ENCODE measurements around the gene ACTR2. TPM values are rescaled to one million over a fixed set of nuclear protein-coding genes. Genes with fewer than 3 reads are reported as not detected.

The ACTR2 gene
- polyA plus RNA-seq, 4 donors = 76.7 to 185 (median 101) TPM

DNA sequence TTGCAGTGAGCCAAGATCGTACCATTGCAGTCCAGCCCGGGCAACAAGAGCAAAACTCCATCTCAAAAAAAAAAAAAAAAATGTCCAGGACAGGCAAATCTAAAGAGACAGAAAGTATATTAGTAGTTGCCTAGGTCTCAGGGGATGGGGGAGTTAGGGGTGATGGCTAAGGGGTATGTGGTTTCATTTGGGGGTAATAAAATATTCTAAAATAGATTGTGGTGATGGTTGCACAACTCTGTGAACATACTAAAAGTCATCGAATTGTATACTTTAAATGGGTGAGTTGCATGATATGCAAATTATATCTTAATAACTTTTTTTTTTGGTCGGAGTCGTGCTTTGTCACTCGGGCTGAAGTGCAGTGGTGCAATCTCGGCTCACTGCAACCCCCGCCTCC is 34.2 kb upstream of the ACTR2 start:
- H3K27me3 ChIP-seq (ENCODE audit: control insufficient read depth in 3 of 3, insufficient read depth in 3 of 3, low read length in 3 of 3) = no peaks in the 10 kb centered on the region
- no peak overlapping the region for H3K4me3 ChIP-seq (ENCODE audit: low read depth in 1 of 3, low read length in 3 of 3)
- H3K27ac ChIP-seq (ENCODE audit: low read depth in 1 of 3, low read length in 2 of 3) = no peak overlapping the region
- no peaks in the 10 kb centered on the region for H3K4me1 ChIP-seq (ENCODE audit: control insufficient read depth in 3 of 3, insufficient read depth in 2 of 3, low read depth in 1 of 3, low read length in 2 of 3)
- DNase-seq = no peak
- H3K36me3 ChIP-seq (ENCODE audit: control insufficient read depth in 3 of 3, insufficient read depth in 2 of 3, low read depth in 1 of 3, low read length in 3 of 3) = no peaks in the 10 kb centered on the region
- H3K9me3 ChIP-seq (ENCODE audit: control insufficient read depth in 2 of 2, insufficient read depth in 1 of 2, low read depth in 1 of 2, low read length in 1 of 2) = no peaks in the 10 kb centered on the region
- WGBS, 3 donors = 86 to 92% (median 90%) methylated on average over 8 of the region's 8 CpGs
- no peak for FAIRE-seq

DNA sequence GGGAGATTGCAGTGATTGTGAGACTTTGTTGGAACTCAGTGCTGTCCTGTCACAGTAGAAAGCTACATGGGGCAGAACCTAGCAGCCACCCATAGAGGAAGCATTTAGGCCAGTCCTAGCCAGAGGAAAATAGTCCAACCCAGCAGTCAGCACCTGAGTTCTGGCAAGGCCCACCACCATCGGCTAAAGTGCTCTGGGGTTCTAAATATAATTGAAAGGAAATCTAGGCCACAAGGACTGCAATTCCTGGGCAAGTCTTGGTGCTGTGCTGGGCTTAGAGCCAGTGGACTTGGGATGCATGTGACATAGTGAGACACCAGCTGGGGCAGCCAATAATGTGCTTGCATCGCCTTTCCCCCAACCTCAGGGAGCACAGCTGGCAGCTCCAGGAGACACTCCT is 28.9 kb upstream of the ACTR2 start:
- no peak for FAIRE-seq
- no peak overlapping the region for H3K4me3 ChIP-seq (ENCODE audit: low read depth in 1 of 3, low read length in 3 of 3)
- no peaks in the 10 kb centered on the region for H3K27me3 ChIP-seq (ENCODE audit: control insufficient read depth in 3 of 3, insufficient read depth in 3 of 3, low read length in 3 of 3)
- DNase-seq = no peak
- H3K36me3 ChIP-seq (ENCODE audit: control insufficient read depth in 3 of 3, insufficient read depth in 2 of 3, low read depth in 1 of 3, low read length in 3 of 3) = no peaks in the 10 kb centered on the region
- WGBS, 3 donors = 76 to 80% (median 77%) methylated on average over 2 of the region's 2 CpGs
- no peaks in the 10 kb centered on the region for H3K4me1 ChIP-seq (ENCODE audit: control insufficient read depth in 3 of 3, insufficient read depth in 2 of 3, low read depth in 1 of 3, low read length in 2 of 3)
- H3K27ac ChIP-seq (ENCODE audit: low read depth in 1 of 3, low read length in 2 of 3) = no peak overlapping the region
- H3K9me3 ChIP-seq (ENCODE audit: control insufficient read depth in 2 of 2, insufficient read depth in 1 of 2, low read depth in 1 of 2, low read length in 1 of 2) = no peaks in the 10 kb centered on the region

GRCh38 chr2:65199166-65199565 is 28.5 kb upstream of the ACTR2 start:
- DNase-seq (no peak), FAIRE-seq (no peak)
- H3K27ac ChIP-seq (ENCODE audit: low read depth in 1 of 3, low read length in 2 of 3) = no peak overlapping the region
- H3K36me3 ChIP-seq (ENCODE audit: control insufficient read depth in 3 of 3, insufficient read depth in 2 of 3, low read depth in 1 of 3, low read length in 3 of 3) = no peaks in the 10 kb centered on the region
- 50 to 79% (median 66%) methylated on average over 2 of the region's 2 CpGs for WGBS, 3 donors
- no peaks in the 10 kb centered on the region for H3K27me3 ChIP-seq (ENCODE audit: control insufficient read depth in 3 of 3, insufficient read depth in 3 of 3, low read length in 3 of 3)
- H3K4me3 ChIP-seq (ENCODE audit: low read depth in 1 of 3, low read length in 3 of 3) = no peak overlapping the region
- no peaks in the 10 kb centered on the region for H3K4me1 ChIP-seq (ENCODE audit: control insufficient read depth in 3 of 3, insufficient read depth in 2 of 3, low read depth in 1 of 3, low read length in 2 of 3)
- H3K9me3 ChIP-seq (ENCODE audit: control insufficient read depth in 2 of 2, insufficient read depth in 1 of 2, low read depth in 1 of 2, low read length in 1 of 2) = no peaks in the 10 kb centered on the region

DNA sequence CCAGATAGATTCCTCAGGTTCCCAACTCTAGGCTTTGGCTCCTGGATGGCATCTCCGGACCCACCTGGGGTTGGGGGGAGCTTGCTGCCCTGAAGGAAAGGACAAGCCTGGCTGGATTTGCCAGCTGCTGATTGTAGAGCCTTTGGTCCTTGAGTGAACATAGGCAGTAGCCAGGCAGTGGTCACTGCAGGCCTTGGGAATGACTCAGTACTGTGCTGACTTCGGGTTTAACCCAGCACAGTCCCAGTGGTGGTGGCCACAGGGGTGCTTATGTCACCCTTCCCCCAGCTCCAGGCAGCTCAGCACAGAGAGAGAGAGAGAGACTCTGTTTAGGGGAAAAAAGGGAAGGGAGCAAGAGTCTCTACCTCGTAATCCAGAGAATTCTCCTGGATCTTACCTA is 27.7 kb upstream of the ACTR2 start:
- H3K36me3 ChIP-seq (ENCODE audit: control insufficient read depth in 3 of 3, insufficient read depth in 2 of 3, low read depth in 1 of 3, low read length in 3 of 3) = no peaks in the 10 kb centered on the region
- 72 to 85% (median 84%) methylated on average over 3 of the region's 3 CpGs for WGBS, 3 donors
- no peak overlapping the region for H3K4me3 ChIP-seq (ENCODE audit: low read depth in 1 of 3, low read length in 3 of 3)
- H3K27me3 ChIP-seq (ENCODE audit: control insufficient read depth in 3 of 3, insufficient read depth in 3 of 3, low read length in 3 of 3) = no peaks in the 10 kb centered on the region
- FAIRE-seq = no peak
- no peaks in the 10 kb centered on the region for H3K4me1 ChIP-seq (ENCODE audit: control insufficient read depth in 3 of 3, insufficient read depth in 2 of 3, low read depth in 1 of 3, low read length in 2 of 3)
- DNase-seq = no peak
- H3K9me3 ChIP-seq (ENCODE audit: control insufficient read depth in 2 of 2, insufficient read depth in 1 of 2, low read depth in 1 of 2, low read length in 1 of 2) = no peaks in the 10 kb centered on the region
- H3K27ac ChIP-seq (ENCODE audit: low read depth in 1 of 3, low read length in 2 of 3) = no peak overlapping the region

DNA sequence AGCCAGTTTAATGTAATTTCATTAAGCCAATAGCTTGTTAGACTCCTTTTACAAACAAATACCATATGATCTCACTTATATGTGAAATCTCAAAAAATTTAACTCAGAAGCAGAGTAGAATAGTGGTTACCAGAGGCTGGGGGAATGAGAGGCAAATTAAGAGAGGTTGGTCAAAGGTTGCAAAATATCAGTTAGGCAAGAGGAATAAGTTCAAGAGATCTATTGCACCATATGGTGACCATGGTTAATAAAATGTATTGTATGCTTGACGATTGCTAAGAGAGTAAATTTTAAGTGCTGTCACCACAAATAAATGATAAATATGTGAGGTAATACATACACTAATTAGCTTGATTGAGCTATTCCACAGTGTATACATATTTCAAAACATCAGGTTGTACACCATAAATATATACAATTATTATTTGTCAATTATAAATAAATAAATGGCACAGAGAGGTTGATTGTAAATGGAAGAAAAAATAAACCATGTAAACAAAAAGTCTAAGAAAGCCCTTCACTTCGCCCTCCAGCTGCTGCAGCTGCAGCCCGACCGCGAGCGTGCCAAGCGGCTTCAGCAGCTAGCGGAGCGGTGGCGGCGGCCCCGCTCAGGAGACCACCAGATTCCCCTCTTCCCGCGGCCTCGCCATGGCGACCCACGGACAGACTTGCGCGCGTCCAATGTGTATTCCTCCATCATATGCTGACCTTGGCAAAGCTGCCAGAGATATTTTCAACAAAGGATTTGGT is 23.0 kb upstream of the ACTR2 start:
- 92 to 93% (median 93%) methylated on average over 20 of the region's 20 CpGs for WGBS, 3 donors
- no peak overlapping the region for H3K27ac ChIP-seq (ENCODE audit: low read depth in 1 of 3, low read length in 2 of 3)
- H3K9me3 ChIP-seq (ENCODE audit: control insufficient read depth in 2 of 2, insufficient read depth in 1 of 2, low read depth in 1 of 2, low read length in 1 of 2) = no peaks in the 10 kb centered on the region
- FAIRE-seq (no peak), DNase-seq (peak; percentile 3 to 32)
- H3K36me3 ChIP-seq (ENCODE audit: control insufficient read depth in 3 of 3, insufficient read depth in 2 of 3, low read depth in 1 of 3, low read length in 3 of 3) = no peaks in the 10 kb centered on the region
- H3K4me1 ChIP-seq (ENCODE audit: control insufficient read depth in 3 of 3, insufficient read depth in 2 of 3, low read depth in 1 of 3, low read length in 2 of 3) = no peaks in the 10 kb centered on the region
- no peaks in the 10 kb centered on the region for H3K27me3 ChIP-seq (ENCODE audit: control insufficient read depth in 3 of 3, insufficient read depth in 3 of 3, low read length in 3 of 3)
- H3K4me3 ChIP-seq (ENCODE audit: low read depth in 1 of 3, low read length in 3 of 3) = peak overlapping the region in 1 of 3 donors; percentile 33

GRCh38 chr2:65212115-65212514 is 15.5 kb upstream of the ACTR2 start:
- FAIRE-seq = no peak
- WGBS, 3 donors = 79 to 97% (median 90%) methylated on average over 3 of the region's 3 CpGs
- H3K36me3 ChIP-seq (ENCODE audit: control insufficient read depth in 3 of 3, insufficient read depth in 2 of 3, low read depth in 1 of 3, low read length in 3 of 3) = no peaks in the 10 kb centered on the region

DNA sequence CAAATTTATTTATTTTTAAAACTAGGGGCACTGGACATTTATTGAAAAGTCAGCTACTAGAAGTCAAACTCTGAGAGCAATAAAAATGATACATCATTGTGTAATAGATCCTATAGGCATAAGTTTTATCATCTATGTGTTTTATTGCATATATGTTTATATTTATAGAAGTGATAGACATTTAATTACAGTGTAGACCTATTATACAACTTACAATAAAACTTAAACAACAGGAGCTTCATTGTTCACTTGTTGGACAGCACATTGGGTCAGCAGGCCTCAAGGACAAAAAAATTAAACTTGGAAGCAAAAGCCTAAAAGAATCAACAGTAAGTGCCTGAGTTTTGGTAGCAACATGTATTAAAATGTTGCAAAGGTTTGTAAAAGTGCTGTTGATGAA is 15.0 kb upstream of the ACTR2 start:
- peak in 1 of 2 donors; percentile 24 for DNase-seq
- Histone ChIP-seq H3K36me3 (ENCODE audit: control insufficient read depth in 3 of 3, insufficient read depth in 2 of 3, low read depth in 1 of 3, low read length in 3 of 3) (no peaks in the 10 kb centered on the region), H3K9me3 (ENCODE audit: control insufficient read depth in 2 of 2, insufficient read depth in 1 of 2, low read depth in 1 of 2, low read length in 1 of 2) (no peaks in the 10 kb centered on the region), H3K4me3 (ENCODE audit: low read depth in 1 of 3, low read length in 3 of 3) (no peak overlapping the region), H3K4me1 (ENCODE audit: control insufficient read depth in 3 of 3, insufficient read depth in 2 of 3, low read depth in 1 of 3, low read length in 2 of 3) (no peaks in the 10 kb centered on the region), H3K27ac (ENCODE audit: low read depth in 1 of 3, low read length in 2 of 3) (no peak overlapping the region), H3K27me3 (ENCODE audit: control insufficient read depth in 3 of 3, insufficient read depth in 3 of 3, low read length in 3 of 3) (no peaks in the 10 kb centered on the region)
- FAIRE-seq = no peak

More at GRCh38 chr2:65212115-65212514, 15.5 kb upstream of the ACTR2 start:
- DNase-seq = no peak
- H3K27me3 ChIP-seq (ENCODE audit: control insufficient read depth in 3 of 3, insufficient read depth in 3 of 3, low read length in 3 of 3) = no peaks in the 10 kb centered on the region
- no peak overlapping the region for H3K4me3 ChIP-seq (ENCODE audit: low read depth in 1 of 3, low read length in 3 of 3)
- no peaks in the 10 kb centered on the region for H3K9me3 ChIP-seq (ENCODE audit: control insufficient read depth in 2 of 2, insufficient read depth in 1 of 2, low read depth in 1 of 2, low read length in 1 of 2)
- H3K27ac ChIP-seq (ENCODE audit: low read depth in 1 of 3, low read length in 2 of 3) = no peak overlapping the region
- H3K4me1 ChIP-seq (ENCODE audit: control insufficient read depth in 3 of 3, insufficient read depth in 2 of 3, low read depth in 1 of 3, low read length in 2 of 3) = no peaks in the 10 kb centered on the region

GRCh38 chr2:65213035-65213434 is 14.6 kb upstream of the ACTR2 start:
- WGBS, 3 donors = 95 to 97% (median 96%) methylated on average over 9 of the region's 9 CpGs
- FAIRE-seq (no peak), DNase-seq (no peak)
- H3K27me3 ChIP-seq (ENCODE audit: control insufficient read depth in 3 of 3, insufficient read depth in 3 of 3, low read length in 3 of 3) = no peaks in the 10 kb centered on the region
- H3K27ac ChIP-seq (ENCODE audit: low read depth in 1 of 3, low read length in 2 of 3) = no peak overlapping the region
- no peaks in the 10 kb centered on the region for H3K4me1 ChIP-seq (ENCODE audit: control insufficient read depth in 3 of 3, insufficient read depth in 2 of 3, low read depth in 1 of 3, low read length in 2 of 3)
- H3K9me3 ChIP-seq (ENCODE audit: control insufficient read depth in 2 of 2, insufficient read depth in 1 of 2, low read depth in 1 of 2, low read length in 1 of 2) = no peaks in the 10 kb centered on the region
- no peak overlapping the region for H3K4me3 ChIP-seq (ENCODE audit: low read depth in 1 of 3, low read length in 3 of 3)
- H3K36me3 ChIP-seq (ENCODE audit: control insufficient read depth in 3 of 3, insufficient read depth in 2 of 3, low read depth in 1 of 3, low read length in 3 of 3) = no peaks in the 10 kb centered on the region

DNA sequence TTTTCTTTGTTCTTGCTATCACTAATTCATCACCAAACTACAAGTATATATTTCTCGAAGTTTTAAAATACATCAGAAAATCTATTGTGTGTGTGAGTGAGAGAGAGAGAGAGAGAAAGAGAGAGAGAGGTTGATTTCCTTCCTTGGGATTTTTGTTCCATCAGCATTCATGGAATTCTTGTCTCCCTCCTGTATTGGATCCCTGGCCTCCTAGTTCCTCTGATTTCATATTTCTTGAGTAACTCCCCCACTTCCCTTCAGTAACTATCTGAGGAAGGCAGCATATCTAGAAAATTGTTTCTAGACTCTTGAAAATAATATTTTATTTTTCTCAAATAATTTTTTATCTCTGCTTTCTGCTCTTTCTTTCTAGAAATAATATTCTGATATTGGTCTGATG is 13.3 kb upstream of the ACTR2 start:
- DNase-seq (no peak), FAIRE-seq (no peak)
- Histone ChIP-seq H3K4me1 (ENCODE audit: control insufficient read depth in 3 of 3, insufficient read depth in 2 of 3, low read depth in 1 of 3, low read length in 2 of 3) (no peaks in the 10 kb centered on the region), H3K27me3 (ENCODE audit: control insufficient read depth in 3 of 3, insufficient read depth in 3 of 3, low read length in 3 of 3) (no peaks in the 10 kb centered on the region), H3K9me3 (ENCODE audit: control insufficient read depth in 2 of 2, insufficient read depth in 1 of 2, low read depth in 1 of 2, low read length in 1 of 2) (no peaks in the 10 kb centered on the region), H3K36me3 (ENCODE audit: control insufficient read depth in 3 of 3, insufficient read depth in 2 of 3, low read depth in 1 of 3, low read length in 3 of 3) (no peaks in the 10 kb centered on the region), H3K27ac (ENCODE audit: low read depth in 1 of 3, low read length in 2 of 3) (no peak overlapping the region), H3K4me3 (ENCODE audit: low read depth in 1 of 3, low read length in 3 of 3) (no peak overlapping the region)
- WGBS, 3 donors = 89 to 93% (median 90%) methylated on average over 1 of the region's 1 CpG

All from small intestine (tissue), 7 donors.